Liver (tissue), 9 donors: Measurements from ENCODE around the gene THADA. TPM values are rescaled to one million over a fixed set of nuclear protein-coding genes. Genes with fewer than 3 reads are reported as not detected.

Source experiments
- DNase-seq: peaks from one replicate; pipeline ENCODE4 v3.0.0-alpha.2; 2017; ENCODE audit warnings: low spot score
- H3K27ac ChIP-seq, 2 donors: one replicate each; pipeline ENCODE4 v1.7.0; 2013; ENCODE audit warnings: inconsistent platforms in 2 of 2, low read length in 2 of 2, control low read depth in 1 of 2, low read depth in 1 of 2, mild to moderate bottlenecking in 1 of 2
- H3K27me3 ChIP-seq, 4 donors: one replicate each; pipeline versions ENCODE4 v1.6.1 to v1.7.0; 2013; ENCODE audit warnings: low read length in 3 of 4, inconsistent platforms in 1 of 4, mild to moderate bottlenecking in 1 of 4, moderate library complexity in 1 of 4; ENCODE audit not compliant: control insufficient read depth in 4 of 4, insufficient read depth in 4 of 4
- H3K36me3 ChIP-seq, 4 donors: one replicate each; pipeline versions ENCODE4 v1.6.1 to v1.7.0; 2013; ENCODE audit warnings: low read length in 3 of 4, mild to moderate bottlenecking in 3 of 4, low read depth in 1 of 4, moderate library complexity in 1 of 4; ENCODE audit not compliant: control insufficient read depth in 4 of 4, insufficient read depth in 3 of 4
- H3K4me1 ChIP-seq, 4 donors: one replicate each; pipeline versions ENCODE4 v1.6.1 to v1.7.0; 2013; ENCODE audit warnings: low read length in 3 of 4, mild to moderate bottlenecking in 3 of 4, moderate library complexity in 1 of 4; ENCODE audit not compliant: control insufficient read depth in 4 of 4, insufficient read depth in 4 of 4
- H3K4me3 ChIP-seq, 3 donors: one replicate each; pipeline versions ENCODE4 v1.6.1 to v1.7.0; 2013; ENCODE audit warnings: low read length in 3 of 3, control low read depth in 1 of 3, low read depth in 1 of 3, mild to moderate bottlenecking in 1 of 3
- H3K9ac ChIP-seq, 2 donors: one replicate each; pipeline ENCODE4 v1.7.0; 2013; ENCODE audit warnings: low read length in 2 of 2, mild to moderate bottlenecking in 2 of 2, moderate library complexity in 2 of 2, control low read depth in 1 of 2, low read depth in 1 of 2
- H3K9me3 ChIP-seq, 4 donors: one replicate each; pipeline versions ENCODE4 v1.6.1 to v1.7.0; 2013; ENCODE audit warnings: low read length in 3 of 4; ENCODE audit not compliant: control insufficient read depth in 4 of 4
- ATF3 ChIP-seq: IDR thresholded peaks from 2 replicates; pipeline ENCODE4 v1.6.1; 2016; ENCODE audit warnings: antibody characterized with exemption
- CTCF ChIP-seq: fragments of 150-350 bp; IDR thresholded peaks from 2 replicates; pipeline ENCODE4 v1.5.1; 2017; ENCODE audit warnings: improper control_type of control experiment, low read depth, low read length; ENCODE audit not compliant: missing input control
- EGR1 ChIP-seq, 2 donors: IDR thresholded peaks; 2 replicates each; pipeline ENCODE4 v1.6.1; 2016 to 2018; ENCODE audit warnings: antibody characterized with exemption in 2 of 2, low read depth in 2 of 2
- FOXA1 ChIP-seq: IDR thresholded peaks from 2 replicates; pipeline ENCODE4 v1.6.1; 2016; ENCODE audit warnings: antibody characterized with exemption
- FOXA2 ChIP-seq: IDR thresholded peaks from 2 replicates; pipeline ENCODE4 v1.6.1; 2016; ENCODE audit warnings: antibody characterized with exemption
- GABPA ChIP-seq, 2 donors: IDR thresholded peaks in 1 of 2; conservative IDR thresholded peaks in 1 of 2; 2 replicates each; pipeline ENCODE4 v1.6.1; 2016; ENCODE audit warnings: antibody characterized with exemption in 2 of 2, mild to moderate bottlenecking in 1 of 2, moderate library complexity in 1 of 2
- HNF4A ChIP-seq, 2 donors: conservative IDR thresholded peaks; 2 replicates each; pipeline ENCODE4 v1.6.1; 2016; ENCODE audit warnings: antibody characterized with exemption in 2 of 2, mild to moderate bottlenecking in 2 of 2
- HNF4G ChIP-seq: IDR thresholded peaks from 2 replicates; pipeline ENCODE4 v1.6.1; 2016; ENCODE audit warnings: antibody characterized with exemption
- JUND ChIP-seq, 2 donors: IDR thresholded peaks; 2 replicates each; pipeline ENCODE4 v1.6.1; 2016; ENCODE audit warnings: antibody characterized with exemption in 2 of 2
- MAX ChIP-seq: IDR thresholded peaks from 2 replicates; pipeline ENCODE4 v1.6.1; 2016; ENCODE audit warnings: antibody characterized with exemption
- NR2F2 ChIP-seq: IDR thresholded peaks from 2 replicates; pipeline ENCODE4 v1.6.1; 2016; ENCODE audit warnings: antibody characterized with exemption
- RAD21 ChIP-seq, 2 donors: IDR thresholded peaks; 2 replicates each; pipeline ENCODE4 v1.6.1; 2016; ENCODE audit warnings: antibody characterized with exemption in 2 of 2, mild to moderate bottlenecking in 2 of 2
- REST ChIP-seq: IDR thresholded peaks from 2 replicates; pipeline ENCODE4 v1.6.1; 2016; ENCODE audit warnings: antibody characterized with exemption, mild to moderate bottlenecking
- RXRA ChIP-seq, 2 donors: IDR thresholded peaks; 2 replicates each; pipeline ENCODE4 v1.6.1; 2017 to 2018; ENCODE audit warnings: antibody characterized with exemption in 2 of 2, mild to moderate bottlenecking in 1 of 2
- SP1 ChIP-seq: IDR thresholded peaks from 2 replicates; pipeline ENCODE4 v1.6.1; 2018; ENCODE audit warnings: antibody characterized with exemption, mild to moderate bottlenecking
- TAF1 ChIP-seq: conservative IDR thresholded peaks from 2 replicates; pipeline ENCODE4 v1.6.1; 2016; ENCODE audit warnings: antibody characterized with exemption, mild to moderate bottlenecking
- YY1 ChIP-seq: IDR thresholded peaks from 2 replicates; pipeline ENCODE4 v1.6.1; 2016; ENCODE audit warnings: antibody characterized with exemption, mild to moderate bottlenecking
- ZBTB33 ChIP-seq: IDR thresholded peaks from 2 replicates; pipeline ENCODE4 v1.6.1; 2016; ENCODE audit warnings: antibody characterized with exemption
- WGBS: extraction: QIAGEN DNeasy Blood & Tissue Kit; methylation state at CpG from one replicate; pipeline ENCODE4 v1.1.7; 2013; 5-methylcytosine and 5-hydroxymethylcytosine counted together
- polyA plus RNA-seq, 2 donors: library from polyadenylated mRNA; stranded (reverse) in 1 of 2; unstranded in 1 of 2; fragments of 200-250 nt in 1 of 2; fragments of >200 nt in 1 of 2; fragmentation: Nextera tagmentation in 1 of 2; extraction: Ambion mirVana in 1 of 2; gene quantifications; one replicate each; pipeline versions ENCODE4 v1.2.1 to v1.2.3, GENCODE V29; 2013 to 2015
- total RNA-seq, 2 donors: library from RNA; depleted of rRNA; stranded (reverse); fragments of >200 nt; gene quantifications; one replicate each; pipeline ENCODE4 v1.2.3, GENCODE V29; 2014
- donor health status: healthy.
- donor health status: healthy.
- donor health status: healthy.
- donor health status: healthy.
- donor health status: healthy.

Gene THADA
- total and polyA plus RNA-seq, 4 donors = 12.0 to 37.2 (median 22.3) TPM

DNA sequence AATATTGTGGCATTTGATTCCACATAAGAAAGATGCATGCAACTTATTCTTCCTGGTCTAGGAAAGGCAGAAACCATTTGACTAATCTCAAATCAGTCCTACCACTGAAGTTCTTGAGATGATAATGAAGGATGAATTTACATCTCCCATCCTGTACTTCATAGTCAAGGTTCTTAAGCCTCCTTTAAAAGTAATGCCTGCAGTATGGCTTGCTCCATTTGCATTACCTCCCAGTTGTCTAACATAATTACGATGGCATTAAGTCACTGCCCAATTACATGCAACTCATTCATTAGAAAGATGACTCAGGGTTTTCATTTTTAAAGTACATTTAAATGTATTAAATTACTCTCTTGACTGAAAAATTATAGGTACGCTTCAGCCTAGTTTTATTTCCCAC is 32.2 kb downstream of the THADA start:
- 98% methylated on average over 2 of the region's 2 CpGs for WGBS
- Histone ChIP-seq H3K4me3 (no peak overlapping the region), H3K36me3 (peaks cover 0 to 5% (median 0%) of the 10 kb centered on the region in 4 donors), H3K27me3 (no peaks in the 10 kb centered on the region), H3K27ac (no peak overlapping the region), H3K9ac (no peak overlapping the region), H3K4me1 (no peaks in the 10 kb centered on the region), H3K9me3 (no peaks in the 10 kb centered on the region)
- no peak for TF ChIP-seq RXRA (IDR thresholded peaks at IDR 0.05)
- TF ChIP-seq JUND (IDR thresholded peaks at IDR 0.05) = no peak
- no peak for TF ChIP-seq YY1
- no peak for TF ChIP-seq MAX
- no peak for TF ChIP-seq ZBTB33
- TF ChIP-seq ATF3 = no peak
- no peak for TF ChIP-seq FOXA2
- TF ChIP-seq RAD21 (IDR thresholded peaks at IDR 0.05) = no peak
- no peak for TF ChIP-seq HNF4G
- no peak for TF ChIP-seq CTCF
- no peak for TF ChIP-seq EGR1 (IDR thresholded peaks at IDR 0.05; ENCODE audit: low read depth in 2 of 2)
- no peak for TF ChIP-seq NR2F2
- TF ChIP-seq HNF4A (conservative IDR thresholded peaks at IDR 0.05) = no peak
- no peak for TF ChIP-seq TAF1
- TF ChIP-seq GABPA (IDR thresholded peaks at IDR 0.05 in 1 of 2, conservative IDR thresholded peaks at IDR 0.05 in 1 of 2) = no peak
- no peak for TF ChIP-seq REST
- TF ChIP-seq FOXA1 = no peak
- TF ChIP-seq SP1 = no peak
- DNase-seq = no peak

DNA sequence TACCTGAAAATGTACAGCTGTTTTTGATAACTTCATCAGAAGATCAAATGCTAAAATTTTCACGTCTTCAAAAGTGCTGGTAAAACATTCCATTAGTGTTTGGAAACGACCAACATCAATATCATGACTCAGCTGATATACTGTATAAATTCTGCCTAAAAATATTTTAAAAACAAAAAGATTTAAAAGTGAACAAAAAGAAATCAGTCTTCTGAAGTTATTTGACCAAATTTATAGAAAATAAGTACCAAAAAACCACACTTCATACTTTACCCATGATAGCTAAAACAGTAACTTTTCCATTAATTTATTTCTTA is 35.6 kb downstream of the THADA start:
- H3K27ac ChIP-seq = no peak overlapping the region
- TF ChIP-seq SP1 = no peak
- no peak for TF ChIP-seq CTCF
- no peak for TF ChIP-seq JUND (IDR thresholded peaks at IDR 0.05)
- TF ChIP-seq FOXA1 = no peak
- no peak for TF ChIP-seq YY1
- TF ChIP-seq HNF4G = no peak
- TF ChIP-seq TAF1 = no peak
- no peak for TF ChIP-seq GABPA (IDR thresholded peaks at IDR 0.05 in 1 of 2, conservative IDR thresholded peaks at IDR 0.05 in 1 of 2)
- no peak for TF ChIP-seq RAD21 (IDR thresholded peaks at IDR 0.05)
- no peak for TF ChIP-seq EGR1 (IDR thresholded peaks at IDR 0.05; ENCODE audit: low read depth in 2 of 2)
- TF ChIP-seq MAX = no peak
- TF ChIP-seq RXRA (IDR thresholded peaks at IDR 0.05) = no peak
- TF ChIP-seq NR2F2 = no peak
- no peak for TF ChIP-seq HNF4A (conservative IDR thresholded peaks at IDR 0.05)
- H3K36me3 ChIP-seq = peaks cover 0 to 16% (median 4%) of the 10 kb centered on the region in 4 donors
- H3K4me1 ChIP-seq = no peaks in the 10 kb centered on the region
- no peaks in the 10 kb centered on the region for H3K9me3 ChIP-seq
- 84% methylated on average over 2 of the region's 2 CpGs for WGBS
- no peak overlapping the region for H3K9ac ChIP-seq
- no peak for DNase-seq
- no peak overlapping the region for H3K4me3 ChIP-seq
- H3K27me3 ChIP-seq = no peaks in the 10 kb centered on the region
